SU-DHL-6 (cell line): ENCODE measurements around the gene COL18A1.

Experiments used
- CTCF ChIP-seq: fragments of 200-600 bp; sonication (generic); IDR thresholded peaks from one replicate; pipeline ENCODE4 v1.5.1; 2017; ENCODE audit warnings: antibody characterized with exemption, mild to moderate bottlenecking, low read length, moderate library complexity; ENCODE audit not compliant: insufficient read depth, poor library complexity, severe bottlenecking
- EZH2phosphoT487 ChIP-seq: fragments of 200-600 bp; sonication (generic), shearing (Covaris generic); conservative IDR thresholded peaks from 2 replicates; pipeline ENCODE4 v1.6.1; 2018; ENCODE audit warnings: mild to moderate bottlenecking, antibody characterized with exemption, low read length, moderate library complexity, mixed read lengths

- no peak for TF ChIP-seq CTCF
- TF ChIP-seq EZH2phosphoT487: no peak
Measured at GRCh38 chr21:45487161-45487806, 82.3 kb downstream of the COL18A1 start.
